GM04503 (cell line): ENCODE results near the gene CD151.
A peak's percentile ranks its signal among the peaks of the same experiment; 100 is the strongest.

Source experiments
- DNase-seq: peaks from one replicate; pipeline ENCODE4 v3.0.0-alpha.2; 2012; ENCODE audit warnings: low read depth

Gene CD151

GRCh38 chr11:843086-843734 is 10.5 kb downstream of the CD151 start:
- no peak for DNase-seq

GRCh38 chr11:843818-844692 is 11.3 kb downstream of the CD151 start:
- peak; percentile 92 for DNase-seq

GRCh38 chr11:844693-845644 is 12.2 kb downstream of the CD151 start:
- DNase-seq = peak; percentile 72

- no peak for DNase-seq
These were observed 13.2 kb downstream of the CD151 start for GRCh38 chr11:845872-846495.

- no peak for DNase-seq
These were observed 13.8 kb downstream of the CD151 start for GRCh38 chr11:846496-847098.

- DNase-seq = no peak
These were observed 15.1 kb downstream of the CD151 start for GRCh38 chr11:847876-848275.

GRCh38 chr11:848380-848931 is 15.7 kb downstream of the CD151 start:
- no peak for DNase-seq

- DNase-seq = no peak
These were observed 16.5 kb downstream of the CD151 start for GRCh38 chr11:849104-849824.

GRCh38 chr11:849951-850774 is 17.4 kb downstream of the CD151 start:
- DNase-seq = no peak

GRCh38 chr11:850775-851763 is 18.3 kb downstream of the CD151 start:
- no peak for DNase-seq

- no peak for DNase-seq
These were observed 20.0 kb downstream of the CD151 start for GRCh38 chr11:852762-853161.

GRCh38 chr11:853682-854448 is 21.1 kb downstream of the CD151 start:
- DNase-seq = no peak

- DNase-seq = no peak
These were observed 22.0 kb downstream of the CD151 start for GRCh38 chr11:854601-855329.

- no peak for DNase-seq
These were observed 22.6 kb downstream of the CD151 start for GRCh38 chr11:855330-855674.

GRCh38 chr11:855796-856195 is 23.0 kb downstream of the CD151 start:
- DNase-seq = no peak

GRCh38 chr11:856397-856796 is 23.6 kb downstream of the CD151 start:
- no peak for DNase-seq
